HUES64 (cell line): ENCODE results near the gene PSENEN.

Experiments
- H3K27ac ChIP-seq: 2 replicates; pipeline ENCODE4 v1.7.0; 2013; ENCODE audit warnings: low read depth, low read length, inconsistent platforms
- H3K27me3 ChIP-seq: 2 replicates; pipeline ENCODE4 v1.6.1; 2013; ENCODE audit warnings: mild to moderate bottlenecking, low read length; ENCODE audit not compliant: insufficient read depth
- H3K36me3 ChIP-seq: 2 replicates; pipeline ENCODE4 v1.6.1; 2013; ENCODE audit warnings: mild to moderate bottlenecking, low read length; ENCODE audit not compliant: insufficient read depth
- H3K4me1 ChIP-seq: 2 replicates; pipeline ENCODE4 v1.6.1; 2013; ENCODE audit warnings: mild to moderate bottlenecking, low read length, moderate library complexity; ENCODE audit not compliant: insufficient read depth
- H3K4me3 ChIP-seq: 2 replicates; pipeline ENCODE4 v1.5.1; 2013; ENCODE audit warnings: mild to moderate bottlenecking, low read length, moderate library complexity
- H3K9ac ChIP-seq: 2 replicates; pipeline ENCODE4 v1.6.1; 2013; ENCODE audit warnings: mild to moderate bottlenecking, low read depth, low read length
- H3K9me3 ChIP-seq: 2 replicates; pipeline ENCODE4 v1.6.1; 2013; ENCODE audit warnings: low read depth, low read length; ENCODE audit not compliant: insufficient read depth
- WGBS: fragments of 150-250, 120-280 bp; methylation state at CpG from one replicate; pipeline ENCODE4 v1.1.7; 2013; ENCODE audit warnings: missing lambda C conversion rate; 5-methylcytosine and 5-hydroxymethylcytosine counted together

PSENEN gene

GRCh38 chr19:35755550-35756376, 10.3 kb downstream of the PSENEN start:
- Histone ChIP-seq H3K4me3 (peak overlapping the region; percentile 56), H3K27ac (no peak overlapping the region), H3K4me1 (peaks cover 9% of the 10 kb centered on the region; the same call in 1 of the 2 replicates), H3K36me3 (peaks cover 9% of the 10 kb centered on the region), H3K27me3 (peaks cover 19% of the 10 kb centered on the region), H3K9ac (peak overlapping the region; percentile 3; the same call in 1 of the 2 replicates), H3K9me3 (no peaks in the 10 kb centered on the region)
- WGBS = 7% methylated on average over 74 of the region's 74 CpGs

- Histone ChIP-seq H3K36me3 (peaks cover 14% of the 10 kb centered on the region), H3K9me3 (no peaks in the 10 kb centered on the region), H3K4me3 (peak within 1 kb of the TSS; percentile 98), H3K27me3 (peaks cover 19% of the 10 kb centered on the region), H3K9ac (peak within 1 kb of the TSS; percentile 52), H3K4me1 (peaks cover 9% of the 10 kb centered on the region; the same call in 1 of the 2 replicates), H3K27ac (peak within 1 kb of the TSS; percentile 80)
- 32% methylated on average over 52 of the region's 52 CpGs for WGBS
Observed at GRCh38 chr19:35756377-35757230, 11.2 kb downstream of the PSENEN start, which contains the start of gene HSPB6. HSPB6 (minus strand) TSS chr19:35757029; CDS start chr19:35757008, 21 bp downstream.

DNA sequence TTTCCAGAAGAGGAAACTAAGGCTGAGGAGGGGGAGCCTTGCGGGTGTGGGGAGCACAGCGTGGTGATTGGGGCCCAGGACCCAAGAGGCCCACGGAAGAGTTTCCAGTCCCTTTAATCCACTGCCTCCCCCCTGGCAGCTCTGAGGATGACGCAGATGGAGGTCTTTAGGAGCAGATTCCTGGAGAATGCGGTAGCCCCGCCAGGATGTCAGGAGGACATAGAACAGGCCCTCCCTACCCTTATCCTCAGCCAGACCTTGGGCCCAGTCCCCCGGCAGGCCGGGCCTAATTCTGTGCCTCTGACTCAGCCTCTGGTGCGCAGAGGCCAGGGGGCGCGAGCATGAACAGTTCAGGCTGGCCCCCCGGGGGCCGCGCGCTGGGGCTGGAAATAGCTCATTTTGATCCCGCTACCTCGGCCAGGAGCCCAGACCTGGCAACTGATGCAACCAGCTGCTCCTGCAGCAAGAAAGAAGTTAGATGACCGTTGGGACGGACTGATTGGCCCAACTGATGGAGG, 11.8 kb downstream of the PSENEN start:
- Histone ChIP-seq H3K27ac (peak overlapping the region; percentile 80), H3K36me3 (peaks cover 21% of the 10 kb centered on the region), H3K27me3 (peaks cover 19% of the 10 kb centered on the region), H3K9ac (peak overlapping the region; percentile 52), H3K4me1 (peaks cover 9% of the 10 kb centered on the region; the same call in 1 of the 2 replicates), H3K9me3 (no peaks in the 10 kb centered on the region), H3K4me3 (peak overlapping the region; percentile 98)
- 13% methylated on average over 19 of the region's 19 CpGs for WGBS

DNA sequence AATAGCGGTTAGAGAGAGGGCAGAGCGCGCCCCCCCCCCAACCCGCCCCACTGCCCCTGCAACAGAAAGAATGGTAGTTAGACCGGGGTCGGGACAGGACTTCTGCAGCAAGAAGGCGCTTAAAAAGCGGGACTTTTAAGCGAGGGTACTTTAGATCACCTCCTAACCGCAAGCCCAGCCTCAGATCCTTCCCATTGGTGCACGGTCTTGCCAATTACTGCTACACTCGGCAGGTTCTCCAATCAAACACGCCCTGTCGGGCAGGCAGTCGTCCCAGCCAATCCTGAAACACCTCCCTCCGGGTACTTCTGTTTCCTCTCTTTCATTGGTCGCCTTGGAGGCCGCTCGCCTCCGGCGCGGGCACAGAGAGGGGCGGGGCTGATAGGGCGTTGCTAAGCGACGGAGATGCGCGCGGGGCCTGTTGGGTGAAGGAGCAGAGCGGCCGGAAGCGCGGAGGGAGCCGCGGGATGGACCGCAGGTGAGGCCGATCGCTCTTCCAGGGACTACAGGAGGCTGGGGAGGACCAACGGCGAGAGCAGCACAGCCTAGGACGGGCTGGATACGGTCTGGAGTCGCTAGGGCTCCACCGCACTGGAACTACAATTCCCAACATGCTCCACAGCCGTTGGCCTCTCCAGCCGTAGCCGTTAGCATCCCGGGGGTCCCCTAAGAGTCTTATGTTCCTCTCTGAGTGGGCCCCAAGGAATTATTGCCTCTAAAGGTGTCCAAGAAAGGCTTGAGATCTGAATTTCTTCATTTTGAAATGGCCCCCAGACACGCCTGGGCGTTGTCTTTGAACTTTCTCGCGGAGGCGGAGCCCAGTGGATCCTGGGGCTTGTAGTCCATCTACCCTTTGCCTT, 12.5 kb downstream of the PSENEN start, which contains the start of gene PROSER3:
PROSER3 (plus strand) TSS at position 428 of the 860 bp plus-strand sequence; CDS start at position 468, 40 bp downstream.
- peaks cover 26% of the 10 kb centered on the region for H3K36me3 ChIP-seq
- H3K27ac ChIP-seq = peak within 1 kb of the TSS; percentile 92
- peaks cover 19% of the 10 kb centered on the region for H3K27me3 ChIP-seq
- H3K9me3 ChIP-seq = no peaks in the 10 kb centered on the region
- peak within 1 kb of the TSS; percentile 92 for H3K9ac ChIP-seq
- under 1% methylated on average over 53 of the region's 53 CpGs for WGBS
- H3K4me3 ChIP-seq = peak within 1 kb of the TSS; percentile 98
- H3K4me1 ChIP-seq = peaks cover 9% of the 10 kb centered on the region; the same call in 1 of the 2 replicates

- Histone ChIP-seq H3K27ac (no peak overlapping the region), H3K4me3 (no peak overlapping the region), H3K27me3 (peaks cover 19% of the 10 kb centered on the region), H3K4me1 (peaks cover 9% of the 10 kb centered on the region; the same call in 1 of the 2 replicates), H3K9ac (no peak overlapping the region), H3K9me3 (no peaks in the 10 kb centered on the region), H3K36me3 (peaks cover 38% of the 10 kb centered on the region)
- 98% methylated on average over 2 of the region's 2 CpGs for WGBS
Observed at GRCh38 chr19:35759697-35760096, 14.2 kb downstream of the PSENEN start.

DNA sequence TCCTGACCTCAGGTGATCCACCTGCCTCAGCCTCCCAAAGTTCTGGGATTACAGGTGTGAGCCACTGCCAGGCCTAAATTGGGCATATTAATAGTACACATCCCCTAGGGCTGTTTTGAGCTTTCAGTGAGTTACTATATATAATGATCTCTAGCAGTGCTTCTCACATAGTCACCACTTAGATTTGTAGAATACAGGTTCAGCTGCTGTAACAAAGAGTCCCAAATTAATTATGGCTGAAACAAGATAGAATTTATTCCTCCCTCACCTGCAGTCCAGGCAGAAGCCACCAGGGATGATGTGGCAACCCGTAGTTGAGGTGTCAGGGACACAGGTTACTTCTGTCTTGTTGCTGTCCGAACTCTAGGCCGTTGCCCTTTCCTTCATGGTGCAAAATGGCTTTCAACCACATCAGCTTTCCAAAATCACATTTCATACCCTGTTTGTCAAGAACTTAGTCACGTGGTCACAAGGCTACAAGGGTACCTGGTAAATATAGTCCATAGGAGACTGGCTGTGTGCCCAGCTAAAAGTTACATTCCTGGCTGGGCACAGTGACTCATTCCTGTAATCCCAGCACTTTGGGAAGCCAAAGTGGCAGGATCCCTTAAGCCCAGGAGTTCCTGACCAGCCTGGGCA, 15.4 kb downstream of the PSENEN start:
- Histone ChIP-seq H3K27me3 (peaks cover 10% of the 10 kb centered on the region), H3K9me3 (no peaks in the 10 kb centered on the region), H3K27ac (no peak overlapping the region), H3K36me3 (peaks cover 48% of the 10 kb centered on the region), H3K4me1 (peaks cover 9% of the 10 kb centered on the region; the same call in 1 of the 2 replicates), H3K4me3 (no peak overlapping the region), H3K9ac (no peak overlapping the region)
- 94% methylated on average over 4 of the region's 4 CpGs for whole genome bisulfite sequencing

DNA sequence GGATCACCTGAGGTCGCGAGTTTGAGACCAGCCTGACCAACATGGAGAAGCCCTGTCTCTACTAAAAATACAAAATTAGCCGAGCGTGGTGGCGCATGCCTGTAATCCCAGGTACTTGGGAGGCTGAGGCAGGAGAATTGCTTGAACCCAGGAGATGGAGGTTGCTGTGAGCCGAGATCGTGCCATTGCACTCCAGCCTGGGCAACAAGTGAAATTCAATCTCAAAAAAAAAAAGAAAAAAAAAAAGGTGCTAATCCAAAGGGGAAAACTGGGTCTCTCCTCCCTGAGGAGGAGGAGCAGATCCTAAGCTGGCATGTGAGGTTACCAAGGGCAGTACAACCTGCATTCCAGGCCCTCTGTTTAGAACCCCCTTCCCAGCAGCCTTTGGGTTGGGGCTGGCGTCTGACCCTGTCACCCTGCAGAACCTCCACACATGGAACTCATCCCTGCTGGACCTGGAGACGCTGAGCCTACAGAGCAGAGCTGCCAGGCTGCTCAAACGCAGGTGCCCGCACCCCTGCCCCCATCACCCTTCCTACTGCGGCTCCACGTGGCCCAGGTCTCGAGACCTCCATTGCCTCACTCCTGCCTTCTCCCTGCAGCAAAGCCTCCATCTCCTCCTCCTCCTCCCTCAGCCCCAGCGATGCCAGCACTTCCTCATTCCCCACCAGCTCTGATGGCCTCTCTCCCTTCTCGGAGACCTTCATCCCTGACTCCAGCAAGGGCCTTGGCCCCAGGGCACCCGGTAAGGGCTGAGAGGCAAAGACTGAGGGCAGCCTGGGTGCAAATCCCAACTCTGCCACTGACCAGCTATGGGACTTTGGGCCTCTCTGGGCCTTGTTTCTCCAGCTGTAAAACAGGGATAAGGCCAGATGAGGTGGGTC, 19.2 kb downstream of the PSENEN start:
- peaks cover 57% of the 10 kb centered on the region for H3K36me3 ChIP-seq
- H3K9me3 ChIP-seq = no peaks in the 10 kb centered on the region

DNA sequence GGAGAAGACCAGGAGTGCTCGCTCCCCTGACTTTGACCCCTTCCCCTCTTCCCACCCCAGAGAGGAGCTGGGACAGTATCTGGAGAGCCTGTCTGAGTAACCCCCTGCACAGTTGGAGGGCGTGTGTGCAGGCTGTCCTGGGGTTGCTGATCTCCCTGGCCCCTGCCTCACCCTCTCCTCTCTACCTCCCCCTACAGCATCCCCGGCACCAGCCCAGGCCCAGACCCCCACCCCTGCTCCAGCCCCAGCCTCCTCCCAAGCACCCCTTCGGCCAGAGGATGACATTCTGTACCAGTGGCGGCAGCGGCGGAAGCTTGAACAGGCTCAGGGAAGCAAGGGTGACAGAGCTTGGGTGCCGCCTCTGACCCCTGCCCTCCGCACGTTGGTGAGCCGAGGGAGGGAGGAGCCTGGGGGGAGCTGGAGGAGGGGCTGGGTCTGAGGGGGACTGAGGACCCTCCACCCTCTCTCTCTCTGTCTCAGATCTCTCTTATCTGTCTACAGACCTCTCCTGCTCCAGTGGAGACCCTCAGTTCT, 21.2 kb downstream of the PSENEN start:
- Histone ChIP-seq H3K9me3 (no peaks in the 10 kb centered on the region), H3K9ac (no peak overlapping the region), H3K27ac (no peak overlapping the region), H3K4me3 (no peak overlapping the region), H3K4me1 (peaks cover 7% of the 10 kb centered on the region; the same call in 1 of the 2 replicates), H3K27me3 (no peaks in the 10 kb centered on the region), H3K36me3 (peaks cover 42% of the 10 kb centered on the region)
- 85% methylated on average over 11 of the region's 11 CpGs for WGBS

More for the DNA sequence above, 19.2 kb downstream of the PSENEN start:
- peaks cover 7% of the 10 kb centered on the region; the same call in 1 of the 2 replicates for H3K4me1 ChIP-seq
- H3K4me3 ChIP-seq = no peak overlapping the region
- WGBS = 94% methylated on average over 17 of the region's 17 CpGs
- no peak overlapping the region for H3K9ac ChIP-seq
- no peaks in the 10 kb centered on the region for H3K27me3 ChIP-seq
- no peak overlapping the region for H3K27ac ChIP-seq
